Measurements from ENCODE around the gene TEX13D.
"Not testable (repeated sequence)": the region's sequence is repeated elsewhere in the genome, so short reads cannot be mapped to it uniquely, and the experiment has no call there.

Gene TEX13D

DNA sequence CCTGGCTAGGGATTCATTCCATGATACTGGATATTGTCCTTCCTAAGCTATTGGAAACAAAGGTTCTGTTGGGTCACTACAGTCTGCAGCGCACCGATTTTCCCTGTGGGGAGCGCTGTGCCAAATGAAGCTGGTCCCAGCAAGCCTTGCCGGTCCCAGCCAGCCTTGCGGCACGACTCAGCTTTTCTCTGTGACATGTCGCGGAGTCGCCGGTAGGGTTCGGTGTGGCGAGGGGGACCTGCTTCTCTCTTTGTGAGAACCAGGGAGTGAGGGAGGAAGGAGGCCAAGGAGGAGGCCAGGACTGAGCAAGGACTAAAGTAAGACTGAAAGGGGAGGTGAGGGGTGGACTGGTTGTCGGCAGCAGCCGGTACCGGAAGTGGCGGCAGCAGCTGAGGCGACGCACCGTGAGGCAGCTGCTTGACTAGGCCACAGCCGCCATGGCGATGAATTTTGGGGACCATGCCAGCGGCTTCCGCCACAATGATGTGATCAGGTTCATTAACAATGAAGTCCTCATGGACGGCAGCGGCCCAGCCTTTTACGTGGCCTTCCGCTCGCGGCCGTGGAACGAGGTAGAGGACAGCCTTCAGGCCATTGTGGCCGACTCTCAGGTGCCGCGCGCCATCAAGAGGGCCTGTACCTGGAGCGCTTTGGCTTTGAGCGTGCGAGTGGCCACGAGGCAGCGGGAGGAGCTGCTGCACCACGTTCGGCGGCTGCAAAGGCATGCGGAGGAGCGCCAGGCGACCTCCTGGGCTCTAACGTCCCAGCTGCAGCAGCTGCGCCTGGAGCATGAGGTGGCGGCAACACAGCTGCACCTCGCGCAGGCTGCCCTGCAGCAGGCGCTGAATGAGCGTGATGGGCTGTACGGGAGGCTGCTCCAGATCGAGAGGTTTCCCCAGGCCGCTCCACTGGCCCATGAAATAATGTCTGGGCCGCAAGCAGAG, at the start of gene TEX13D:
Gene TEX13D (plus strand): TSS at position 180 of the 944 bp plus-strand sequence. CDS start 258 bp downstream, at position 438.
- DNase-seq, result no peak

DNA sequence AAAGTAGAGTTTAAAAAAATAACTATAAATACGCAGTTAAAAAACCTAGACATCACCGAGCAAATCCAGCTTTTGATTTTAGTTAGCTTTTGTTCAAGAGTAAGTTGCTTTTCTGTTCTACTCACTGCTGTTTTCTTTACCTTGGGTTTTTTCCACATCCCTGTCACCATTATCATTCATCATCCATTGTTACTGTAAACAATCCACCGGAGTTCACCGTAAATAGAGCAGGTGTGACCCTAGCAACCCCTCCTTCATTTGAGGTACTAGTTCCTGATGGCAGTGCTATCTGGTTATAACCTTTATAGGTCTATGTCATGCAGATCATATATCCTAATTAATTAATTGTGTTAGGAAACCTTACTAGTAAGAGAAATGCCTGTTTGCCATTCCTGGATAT, 43.0 kb upstream of the TEX13D start:
- DNase-seq, result no peak

DNA sequence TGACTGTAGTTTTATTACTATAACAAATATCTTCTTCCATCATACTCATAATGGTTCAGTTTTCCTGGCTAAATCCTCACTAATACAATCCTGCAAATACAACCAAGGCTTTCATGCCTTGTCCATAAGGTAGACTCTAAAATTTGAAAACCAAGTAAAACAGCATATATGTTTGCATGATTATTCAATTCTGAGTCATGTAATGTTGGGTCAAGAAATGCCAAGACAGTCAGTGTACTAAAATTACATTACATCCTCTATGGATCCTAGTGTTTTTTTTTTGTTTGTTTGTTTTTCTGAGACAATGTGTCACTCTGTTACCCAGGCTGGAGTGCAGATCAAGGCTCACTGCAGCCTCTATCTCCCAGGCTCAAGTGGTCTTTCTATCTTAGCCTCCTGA, 38.6 kb upstream of the TEX13D start:
- no peak for DNase-seq

DNA sequence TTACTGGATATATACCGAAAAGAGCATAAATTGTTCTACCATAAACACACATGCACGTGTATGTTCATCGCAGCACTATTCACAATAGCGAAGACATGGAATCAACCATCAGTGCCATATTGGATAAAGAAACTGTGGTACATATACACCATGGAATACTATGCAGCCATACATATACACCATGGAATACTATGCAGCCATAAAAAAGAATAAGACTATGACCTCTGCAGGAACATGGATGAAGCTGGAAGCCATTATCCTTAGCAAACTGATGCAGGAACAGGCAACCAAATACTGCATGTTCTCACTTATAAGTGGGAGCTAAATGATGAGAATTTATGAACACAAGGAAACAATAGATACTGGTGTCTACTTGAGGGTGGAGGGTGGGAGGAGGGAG, 33.1 kb upstream of the TEX13D start:
- DNase-seq, result not testable (repeated sequence)

GRCh38 chrX:124300405-124300804, 32.1 kb upstream of the TEX13D start:
- DNase-seq, result no peak

DNA sequence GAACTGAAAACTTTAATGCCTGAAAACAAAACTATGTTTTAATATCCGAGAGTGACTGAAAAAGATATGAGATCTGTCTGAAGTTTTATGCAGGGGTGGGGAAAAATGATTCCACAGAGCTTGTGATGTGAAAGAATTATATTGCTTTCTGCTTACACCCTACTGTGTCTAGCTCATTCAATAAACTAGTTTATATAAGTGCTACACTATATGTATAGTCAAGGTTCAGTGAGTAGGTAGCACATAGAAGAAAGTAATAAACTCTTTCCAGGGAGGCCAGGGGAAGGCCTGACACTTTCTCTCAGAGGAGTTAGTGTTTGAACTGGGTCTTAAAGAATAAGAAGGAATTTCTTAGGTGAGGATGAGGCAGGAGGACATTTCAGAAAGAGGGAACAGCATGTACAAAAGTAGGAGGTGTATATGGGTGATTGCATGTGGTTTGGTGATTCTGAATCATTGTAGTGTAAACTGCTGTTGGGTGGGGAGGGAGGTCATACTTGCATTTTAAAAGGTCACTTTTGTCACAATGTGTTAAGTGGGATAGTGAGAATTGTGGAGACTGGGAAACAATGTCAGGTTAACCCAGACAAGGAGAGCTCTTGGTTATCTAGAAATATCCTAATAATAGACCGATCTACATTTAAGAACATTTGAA, 25.1 kb upstream of the TEX13D start:
- DNase-seq, result no peak

- no peak for DNase-seq
Observed at GRCh38 chrX:124325732-124326131, 6.7 kb upstream of the TEX13D start.

DNA sequence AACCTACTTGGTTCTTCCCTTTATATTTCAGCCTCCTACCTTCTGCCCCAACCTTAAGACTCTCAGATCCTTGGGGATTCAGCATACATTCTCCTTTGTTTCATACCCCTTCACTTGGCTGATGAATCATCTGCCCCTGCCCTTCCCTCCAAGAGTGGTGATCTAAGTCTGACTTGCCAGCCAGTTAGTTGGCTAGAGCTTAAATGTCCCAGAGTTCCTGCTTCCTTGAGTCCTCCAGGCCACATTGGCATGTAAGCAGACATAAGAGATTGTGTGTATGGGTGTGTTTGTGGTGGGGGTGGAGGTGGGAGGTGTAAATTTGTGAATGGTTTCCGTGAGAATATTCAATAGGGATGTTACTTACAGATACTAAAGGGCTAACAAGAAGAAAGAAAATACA, 3.7 kb upstream of the TEX13D start:
- no peak for DNase-seq

- no peak for DNase-seq
Observed at GRCh38 chrX:124333862-124334261, 1.4 kb downstream of the TEX13D start.

GRCh38 chrX:124334555-124334954, 2.1 kb downstream of the TEX13D start:
- not testable (repeated sequence) for DNase-seq

GRCh38 chrX:124335598-124335997, 3.1 kb downstream of the TEX13D start:
- DNase-seq, result no peak

DNA sequence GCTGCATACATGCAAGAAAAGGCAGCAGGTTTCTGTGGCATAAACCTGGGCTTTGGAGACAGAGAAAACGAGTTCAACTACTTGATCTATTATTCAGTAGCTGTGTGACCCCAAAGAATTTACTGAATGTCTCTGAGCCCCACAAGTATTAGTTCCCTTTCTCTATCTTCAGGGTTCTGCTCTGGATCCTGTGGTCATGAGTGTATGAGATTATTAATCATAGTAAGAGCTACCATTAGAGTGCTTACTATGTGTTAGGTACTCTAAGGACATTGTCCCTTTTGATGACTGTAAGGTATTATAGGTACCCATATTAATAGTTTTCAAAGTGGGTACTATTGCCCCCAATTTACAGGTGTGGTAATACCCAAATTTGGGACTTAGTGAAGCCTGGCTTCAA, 5.5 kb downstream of the TEX13D start:
- DNase-seq, result no peak

DNA sequence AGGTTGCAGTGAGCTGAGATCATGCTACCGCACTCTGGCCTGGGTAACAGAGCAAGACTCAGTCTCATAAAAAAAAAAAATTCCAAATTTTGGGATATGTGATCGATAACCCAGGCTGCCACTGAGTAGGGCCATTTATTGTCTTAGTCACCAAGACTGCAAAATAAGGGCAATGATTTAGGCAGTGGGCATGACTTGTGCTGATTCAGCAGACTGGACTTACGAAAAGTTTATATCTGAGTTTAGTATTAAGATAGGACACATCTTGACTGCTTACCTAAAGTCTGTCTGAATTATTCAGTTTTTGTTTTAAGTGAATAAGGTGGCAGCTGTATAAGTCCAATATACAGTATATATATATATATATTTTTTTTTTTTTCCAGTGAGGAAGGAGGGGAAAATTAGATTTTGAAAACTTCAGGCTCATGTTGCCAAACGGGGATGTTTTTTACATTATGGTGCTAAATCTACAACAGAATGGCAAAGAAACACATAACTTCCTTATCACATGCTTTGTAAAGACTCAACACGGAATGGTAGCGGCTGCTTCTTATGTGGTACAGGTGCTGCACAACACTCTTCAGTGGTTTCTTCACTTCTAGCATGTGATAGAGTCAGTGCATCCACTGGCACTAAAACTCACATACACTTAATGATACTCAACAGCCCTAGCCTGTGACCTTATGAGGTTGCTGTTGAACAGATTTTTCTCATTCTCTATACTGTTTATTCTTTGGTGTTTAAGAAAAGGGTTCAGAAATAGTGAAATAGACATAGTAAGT, 6.5 kb downstream of the TEX13D start:
- DNase-seq, result no peak

- no peak for DNase-seq
Observed at GRCh38 chrX:124341396-124342132, 9.1 kb downstream of the TEX13D start.

GRCh38 chrX:124342174-124342867, 9.9 kb downstream of the TEX13D start:
- DNase-seq, result no peak

DNA sequence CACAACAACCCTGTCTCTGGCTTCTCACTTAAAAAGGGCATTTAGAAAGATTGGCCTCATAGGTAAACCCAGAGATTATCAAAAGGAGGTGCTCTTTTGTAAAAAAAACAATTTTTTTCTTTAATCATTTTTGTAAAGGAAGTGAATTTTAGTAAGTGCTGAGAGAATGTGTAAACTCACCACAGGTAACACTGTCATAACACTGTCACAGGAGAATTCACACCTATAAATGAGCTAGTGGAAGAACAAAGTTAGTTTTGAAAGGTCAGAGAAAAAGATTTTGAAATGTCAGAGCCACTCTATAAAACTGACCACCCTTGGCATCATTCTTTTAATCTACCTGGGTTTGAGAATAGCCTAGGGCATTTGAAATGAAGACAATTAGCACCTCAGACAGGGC, 10.6 kb downstream of the TEX13D start:
- DNase-seq, result no peak

- DNase-seq, result no peak
Observed at GRCh38 chrX:124344246-124344645, 11.8 kb downstream of the TEX13D start.

- DNase-seq, result no peak
Observed at GRCh38 chrX:124346117-124346876, 13.8 kb downstream of the TEX13D start, which contains the start of gene SH2D1A. SH2D1A (plus strand) TSS chrX:124346563; CDS start chrX:124346643, 80 bp downstream.

DNA sequence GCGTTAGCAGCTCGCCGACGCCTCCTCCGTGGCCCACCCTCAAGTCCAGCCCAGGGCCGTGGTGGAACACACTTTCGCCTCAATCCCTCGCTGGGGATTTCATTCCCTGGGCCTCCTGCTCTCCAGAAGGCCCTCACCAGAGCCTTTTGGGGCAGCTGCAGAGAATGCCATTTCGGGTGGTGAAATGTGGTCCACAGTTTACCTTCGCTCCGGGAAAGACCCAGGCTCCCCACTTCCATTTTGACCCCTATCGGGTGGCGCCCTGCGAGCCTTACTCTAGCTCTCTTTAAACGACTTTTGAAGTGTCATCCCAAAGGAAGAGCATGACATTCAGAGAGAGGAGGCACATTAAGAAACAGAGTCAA, 14.4 kb downstream of the TEX13D start:
- no peak for DNase-seq

GRCh38 chrX:124347242-124347641, 14.8 kb downstream of the TEX13D start:
- no peak for DNase-seq

DNA sequence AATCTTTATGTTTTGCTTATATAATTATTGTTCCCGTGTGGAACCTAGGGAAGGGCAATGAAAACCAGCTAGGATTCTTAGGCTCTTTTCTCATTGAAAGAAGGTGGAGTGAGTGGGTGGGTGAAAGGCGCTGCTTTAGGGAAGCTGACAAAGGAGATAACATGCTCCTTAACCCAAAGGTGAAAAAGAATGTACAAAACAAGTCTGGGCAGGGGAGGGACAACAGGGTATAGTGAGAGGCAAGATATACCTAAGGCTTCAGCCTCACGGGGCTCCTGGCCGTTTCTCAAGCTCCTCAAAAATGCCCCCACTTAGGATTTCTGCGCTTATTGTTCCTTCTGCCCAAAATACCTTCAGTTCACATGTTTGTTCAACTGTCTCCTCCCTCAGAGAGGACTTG, 15.7 kb downstream of the TEX13D start:
- DNase-seq, result no peak

All from NCI-H1092 (cell line).